Effector CD4-positive, alpha-beta T cell (primary cell): ENCODE results near the gene LPP.
"Not testable (repeated sequence)": the region's sequence is repeated elsewhere in the genome, so short reads cannot be mapped to it uniquely, and the experiment has no call there.

Source experiments
- DNase-seq: peaks from one replicate; pipeline ENCODE4 v3.0.0-alpha.2; 2020

Gene LPP

DNA sequence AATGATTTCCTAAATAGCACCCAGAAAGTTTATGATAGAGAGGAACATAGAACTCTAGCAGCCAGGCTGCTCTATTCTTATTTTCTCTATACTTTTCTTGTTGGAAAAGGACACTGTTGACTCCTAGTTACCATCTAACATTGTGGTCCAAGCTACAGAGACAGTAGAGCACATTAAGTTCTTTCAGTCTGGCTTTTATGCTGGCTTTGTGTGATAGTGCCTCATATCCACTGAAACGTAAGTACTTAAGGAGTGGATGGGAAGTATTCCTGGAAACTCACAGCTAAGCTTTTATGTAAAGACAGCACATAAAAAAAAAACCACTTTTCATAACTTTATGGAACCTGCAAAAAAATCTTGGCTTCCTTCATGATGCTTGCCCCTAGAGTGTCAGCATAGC, 537.7 kb downstream of the LPP start:
- no peak for DNase-seq

DNA sequence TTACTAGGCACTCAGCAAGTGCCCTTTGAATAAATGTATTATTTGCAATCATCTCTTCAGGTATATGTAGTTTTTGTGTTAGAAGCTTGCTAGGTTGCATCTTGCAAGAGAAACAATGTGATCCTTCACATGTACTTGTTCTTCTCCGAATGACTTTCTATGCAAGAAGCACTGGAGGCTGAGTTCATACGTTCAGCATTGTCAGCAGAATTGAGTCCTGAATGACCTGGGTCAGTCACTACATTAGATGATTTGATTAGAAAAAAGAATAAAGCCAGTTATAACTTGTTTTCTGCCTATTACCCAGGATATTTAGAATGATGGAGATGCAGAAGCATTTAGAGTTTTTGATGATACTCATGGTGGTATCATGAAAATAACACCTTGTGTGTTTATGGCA, 538.7 kb downstream of the LPP start:
- no peak for DNase-seq

- DNase-seq: no peak
Observed at GRCh38 chr3:188693435-188693834, 539.5 kb downstream of the LPP start.

DNA sequence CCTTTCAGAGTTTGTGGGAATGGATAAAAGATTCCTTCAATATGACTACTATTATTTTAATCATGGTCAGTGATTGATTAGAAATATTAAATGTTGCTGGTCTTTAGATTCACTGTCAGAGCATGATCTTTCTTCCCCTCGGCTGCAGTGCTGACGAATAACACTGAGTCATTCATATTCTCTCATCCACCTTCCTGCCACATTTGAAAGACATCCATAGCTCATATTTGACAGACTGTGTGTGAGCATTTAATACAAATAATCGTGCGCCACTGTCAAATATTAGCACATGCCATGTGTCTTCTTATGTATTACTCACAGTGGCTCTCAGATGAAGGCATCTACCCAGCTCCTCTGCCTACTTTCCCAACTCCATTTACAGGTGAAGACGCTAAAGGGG, 541.3 kb downstream of the LPP start:
- no peak for DNase-seq

DNA sequence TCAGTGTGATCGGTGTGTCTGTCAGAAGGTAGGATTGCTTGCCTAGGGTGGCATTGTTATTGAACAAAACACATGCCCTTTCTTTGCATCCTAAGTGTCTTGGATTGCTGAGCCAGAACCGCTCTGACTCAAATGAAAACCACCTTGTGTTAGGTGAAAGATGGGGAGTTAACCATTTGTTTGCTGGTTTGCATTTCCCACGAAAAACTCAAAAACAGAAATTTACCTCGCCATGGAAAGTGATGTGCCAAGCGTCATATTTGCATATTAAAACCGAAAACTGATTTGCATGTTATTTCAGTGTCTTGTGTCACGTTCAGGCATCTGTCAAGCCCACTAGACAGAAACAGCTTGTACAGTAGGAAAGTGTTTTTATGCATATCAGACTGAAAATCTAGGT, 543.2 kb downstream of the LPP start:
- no peak for DNase-seq

- no peak for DNase-seq
Observed at GRCh38 chr3:188698436-188698835, 544.5 kb downstream of the LPP start.

DNA sequence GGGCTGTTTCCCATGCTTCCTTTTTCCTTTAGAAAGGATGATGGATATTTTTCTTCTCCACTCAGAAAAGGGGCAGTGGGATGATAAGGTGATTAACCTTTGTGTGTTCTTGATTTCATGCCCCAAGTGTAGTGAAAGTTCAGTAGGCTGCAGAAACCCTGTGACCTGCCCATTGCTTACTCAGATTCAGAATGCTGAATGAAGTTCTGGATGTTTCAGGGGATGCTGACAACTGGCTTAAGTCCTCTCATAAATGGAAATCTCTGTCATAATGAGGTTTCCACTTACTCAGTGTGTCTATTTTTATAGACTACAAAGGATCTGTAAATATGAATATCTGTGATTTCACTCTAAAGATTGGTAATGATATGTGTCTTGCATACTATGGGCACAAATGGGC, 546.5 kb downstream of the LPP start:
- no peak for DNase-seq

GRCh38 chr3:188700918-188701317, 547.0 kb downstream of the LPP start:
- DNase-seq: no peak

GRCh38 chr3:188701485-188701969, 547.6 kb downstream of the LPP start:
- no peak for DNase-seq

- DNase-seq: not testable (repeated sequence)
Observed at GRCh38 chr3:188702028-188702427, 548.1 kb downstream of the LPP start.

DNA sequence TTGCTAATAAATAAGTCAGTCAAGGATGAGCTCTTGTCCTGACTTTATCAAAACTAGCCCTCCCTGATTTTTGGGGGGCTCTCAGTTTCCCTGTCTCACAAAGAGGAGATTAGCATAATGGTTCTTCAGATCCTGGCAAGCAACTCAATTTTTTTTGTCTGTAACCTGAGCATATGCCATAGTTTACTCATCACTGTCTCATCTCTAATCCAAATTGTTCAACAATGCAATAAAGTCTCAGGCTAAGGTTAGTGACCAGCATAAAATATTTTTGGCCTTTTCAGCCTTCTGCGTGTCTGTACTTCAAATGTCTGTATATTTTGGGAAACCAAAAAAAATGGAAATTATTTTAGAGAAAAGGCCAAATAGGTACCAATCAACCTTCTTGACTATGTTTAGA, 552.2 kb downstream of the LPP start:
- no peak for DNase-seq

GRCh38 chr3:188706599-188706998, 552.6 kb downstream of the LPP start:
- no peak for DNase-seq

DNA sequence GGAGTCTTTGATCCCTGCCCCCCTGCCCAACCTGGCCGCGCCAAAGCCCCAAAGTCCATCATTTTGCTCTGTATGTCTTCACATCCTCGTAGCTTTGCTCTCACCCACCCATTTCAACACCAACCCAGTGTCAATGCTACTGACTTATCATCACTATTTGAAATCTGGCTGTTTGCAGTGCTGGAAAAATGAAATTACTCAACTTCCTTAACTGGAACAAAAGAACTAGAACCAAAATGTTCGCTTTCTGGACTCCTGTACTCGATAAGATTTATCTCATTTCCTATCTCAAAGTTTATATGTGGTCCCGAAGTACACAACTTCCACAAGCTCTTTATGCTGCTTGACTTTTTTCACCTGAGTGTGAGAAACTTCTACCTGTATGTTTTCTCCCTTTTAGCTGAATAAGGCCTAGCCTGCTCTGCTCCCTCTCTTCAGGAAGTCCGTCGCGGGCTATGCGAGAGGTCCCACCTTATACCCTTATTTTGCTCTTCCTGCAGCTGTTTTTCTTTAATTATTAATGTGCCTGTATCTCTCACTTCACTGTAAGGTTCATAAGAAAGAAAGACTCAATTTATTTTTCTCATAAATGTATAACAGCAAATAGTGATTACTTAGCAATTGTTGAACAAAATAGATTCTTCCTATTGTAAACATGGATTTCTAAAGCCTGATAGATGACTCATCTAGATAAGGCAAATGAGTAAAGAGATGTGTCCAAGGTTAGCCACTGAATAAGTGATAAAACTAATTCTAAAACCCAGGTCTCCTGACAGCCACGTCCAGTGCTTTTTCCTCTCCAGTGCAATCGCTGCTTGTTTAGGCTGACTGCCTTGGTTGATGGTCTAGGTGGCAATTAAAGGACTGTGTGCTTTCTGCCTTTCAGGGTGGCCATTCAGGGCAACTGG, 553.7 kb downstream of the LPP start:
- DNase-seq: no peak

GRCh38 chr3:188711881-188712247, 557.9 kb downstream of the LPP start:
- DNase-seq: no peak

DNA sequence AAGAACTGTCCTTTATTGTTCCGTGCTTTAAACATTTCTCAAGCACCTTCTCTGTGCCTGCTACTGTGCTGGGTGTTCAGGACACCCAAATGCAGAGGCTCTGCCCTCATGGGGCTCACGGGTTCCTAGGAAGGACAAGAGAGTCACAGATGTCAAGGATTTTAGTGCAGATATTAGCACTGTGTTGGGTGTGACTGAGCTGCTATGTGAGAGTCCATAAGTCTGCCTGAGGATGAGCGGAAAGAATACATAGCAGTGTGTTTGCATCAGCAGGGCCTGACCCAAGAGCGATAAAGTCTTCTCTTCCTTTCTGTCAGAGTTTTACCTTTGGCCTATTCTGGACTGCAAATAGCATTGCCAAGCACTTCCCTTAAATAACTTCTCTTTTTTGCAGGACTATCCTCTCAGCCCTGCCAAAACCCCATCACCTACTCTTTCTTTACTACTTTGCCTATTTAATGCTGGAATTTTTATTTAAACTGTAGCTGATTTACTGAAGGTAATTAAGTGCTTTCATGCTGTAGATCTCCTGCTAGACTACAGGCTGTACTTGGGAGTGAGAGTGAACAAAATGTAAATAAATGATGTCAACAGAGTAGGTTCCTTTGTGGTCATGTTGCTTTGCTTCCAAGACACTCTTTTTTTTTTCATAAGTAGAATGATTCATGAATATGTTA, 558.4 kb downstream of the LPP start:
- DNase-seq: no peak

DNA sequence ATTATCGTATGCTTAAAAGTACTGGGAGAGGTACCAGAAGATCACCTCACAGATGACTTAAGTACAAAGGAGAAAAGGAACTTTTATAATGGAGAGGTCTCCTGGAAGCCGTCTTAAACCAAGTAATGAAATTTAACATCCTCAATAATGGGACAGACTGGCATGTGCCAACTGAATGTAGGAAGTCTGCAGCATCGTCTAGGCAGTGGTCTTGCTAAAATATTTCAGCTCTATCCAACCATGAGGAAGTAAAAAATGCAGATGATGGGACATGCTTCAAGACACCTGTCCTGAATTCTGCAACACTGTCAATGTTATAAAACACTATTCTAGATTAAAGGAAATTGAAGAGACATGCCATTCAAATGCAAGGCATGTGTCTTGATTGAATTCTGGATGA, 559.0 kb downstream of the LPP start:
- no peak for DNase-seq

DNA sequence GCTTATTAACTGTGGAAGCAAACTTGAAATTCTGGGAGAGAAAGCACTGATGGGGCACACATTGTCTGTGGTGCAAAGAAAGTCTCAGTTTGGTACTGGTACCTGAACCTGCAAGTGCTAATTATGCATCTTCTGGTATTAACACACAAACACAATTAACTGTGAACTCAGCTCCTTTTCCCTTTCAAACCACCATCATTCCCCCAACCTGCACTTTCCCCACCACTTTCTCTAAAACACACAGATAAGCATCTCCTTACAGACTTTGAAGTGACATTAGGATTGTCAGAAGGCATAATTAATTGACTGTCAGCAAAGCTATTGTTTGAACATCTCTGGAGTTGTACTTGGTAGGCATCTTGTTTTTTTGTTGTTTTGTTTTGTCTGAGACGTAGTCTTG, 565.6 kb downstream of the LPP start:
- DNase-seq: no peak

GRCh38 chr3:188720215-188720614, 566.3 kb downstream of the LPP start:
- DNase-seq: no peak

GRCh38 chr3:188720636-188721035, 566.7 kb downstream of the LPP start:
- DNase-seq: no peak

- no peak for DNase-seq
Observed at GRCh38 chr3:188721312-188721711, 567.4 kb downstream of the LPP start.

- DNase-seq: no peak
Observed at GRCh38 chr3:188721990-188722389, 568.0 kb downstream of the LPP start.

DNA sequence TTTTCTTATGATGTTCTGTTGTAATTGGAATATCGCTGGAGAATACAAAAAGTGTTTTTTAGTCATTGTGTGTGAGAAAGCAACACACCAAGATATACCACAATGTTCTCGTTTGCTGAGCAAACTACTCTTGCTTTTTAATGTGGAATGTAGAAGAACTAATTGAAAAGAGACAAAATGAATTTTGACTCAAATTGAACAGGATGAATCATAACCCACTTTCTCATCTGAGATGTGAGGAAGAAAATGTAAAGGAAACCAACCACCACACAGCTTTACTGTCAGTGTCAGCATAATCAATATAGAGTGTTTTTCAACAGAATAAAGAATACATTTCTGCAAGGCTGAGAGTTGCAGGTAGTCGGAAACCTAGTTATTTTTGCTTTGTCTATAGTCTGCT, 569.0 kb downstream of the LPP start:
- no peak for DNase-seq

DNA sequence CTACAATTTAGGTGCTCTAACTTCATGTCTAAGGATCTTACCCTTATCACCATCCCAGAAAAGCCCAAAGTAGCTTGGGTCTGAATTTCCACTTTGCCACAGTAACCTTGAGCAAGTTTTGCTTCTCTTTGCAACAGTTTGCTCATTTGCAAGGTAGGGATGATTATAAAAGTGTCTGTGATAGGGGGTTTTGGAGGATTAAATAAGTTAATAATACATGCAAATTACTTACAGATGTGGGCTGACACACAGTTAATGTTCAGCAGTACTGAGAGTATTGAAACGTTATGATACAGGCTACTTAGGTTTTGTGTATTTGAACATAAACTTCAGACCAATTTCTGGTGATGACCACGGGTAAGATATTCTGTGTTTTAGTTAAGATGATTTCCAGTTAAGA, 573.1 kb downstream of the LPP start:
- DNase-seq: no peak

DNA sequence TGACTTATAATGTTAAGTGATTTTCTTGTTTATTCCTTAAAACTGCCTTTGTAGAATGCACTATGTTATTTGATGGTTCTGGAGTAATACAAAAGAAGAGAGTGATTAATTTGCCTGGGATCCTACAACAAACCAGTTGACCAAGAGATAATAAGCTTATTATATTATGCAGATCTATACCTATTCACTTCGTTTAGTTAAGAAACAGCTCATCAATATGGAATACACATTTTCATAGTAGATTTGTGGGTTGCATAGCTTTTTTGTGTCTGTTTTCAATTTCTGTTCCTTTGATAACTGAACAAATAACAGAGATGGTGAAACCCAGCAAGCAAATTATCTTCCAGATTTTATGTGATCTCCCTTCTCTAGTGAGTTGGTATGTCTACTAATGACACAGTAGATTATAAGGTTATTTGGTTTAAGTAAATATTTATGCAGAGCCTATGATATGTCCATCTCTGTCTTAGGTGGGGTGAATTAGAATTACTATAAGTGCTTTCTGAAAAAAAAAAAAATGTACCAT, 574.5 kb downstream of the LPP start:
- DNase-seq: no peak
